HT1080 (cell line): ENCODE results near the gene SYTL1. TPM values are rescaled to one million over a fixed set of nuclear protein-coding genes. Genes with fewer than 3 reads are reported as not detected.

ENCODE experiments used
- DNase-seq: peaks from one replicate; pipeline ENCODE4 v3.0.0-alpha.2; 2015; ENCODE audit warnings: low read depth
- polyA plus RNA-seq, 2 experiments: library from polyadenylated mRNA; depleted of rRNA; stranded (reverse); fragments of >200 nt; gene quantifications; 2 replicates each; pipeline ENCODE4 v1.2.3, GENCODE V29; 2015
- total RNA-seq: library from RNA; depleted of rRNA; stranded (reverse); fragments of >200 nt; shearing (Covaris generic); gene quantifications from 2 replicates; pipeline ENCODE4 v1.2.3, GENCODE V29; 2014; rRNA removed

Gene SYTL1, protein sequence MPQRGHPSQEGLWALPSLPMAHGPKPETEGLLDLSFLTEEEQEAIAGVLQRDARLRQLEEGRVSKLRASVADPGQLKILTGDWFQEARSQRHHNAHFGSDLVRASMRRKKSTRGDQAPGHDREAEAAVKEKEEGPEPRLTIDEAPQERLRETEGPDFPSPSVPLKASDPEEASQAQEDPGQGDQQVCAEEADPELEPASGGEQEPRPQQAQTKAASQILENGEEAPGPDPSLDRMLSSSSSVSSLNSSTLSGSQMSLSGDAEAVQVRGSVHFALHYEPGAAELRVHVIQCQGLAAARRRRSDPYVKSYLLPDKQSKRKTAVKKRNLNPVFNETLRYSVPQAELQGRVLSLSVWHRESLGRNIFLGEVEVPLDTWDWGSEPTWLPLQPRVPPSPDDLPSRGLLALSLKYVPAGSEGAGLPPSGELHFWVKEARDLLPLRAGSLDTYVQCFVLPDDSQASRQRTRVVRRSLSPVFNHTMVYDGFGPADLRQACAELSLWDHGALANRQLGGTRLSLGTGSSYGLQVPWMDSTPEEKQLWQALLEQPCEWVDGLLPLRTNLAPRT
- total RNA-seq = 4.1 and 4.7 TPM in 2 replicates
- 4.4 and 5.3 TPM in 2 replicates for polyA plus RNA-seq (2015; cell fraction: cytosol; rRNA removed)
- polyA plus RNA-seq (2015; cell fraction: nucleus; rRNA removed) = 22.2 and 27.8 TPM in 2 replicates

DNA sequence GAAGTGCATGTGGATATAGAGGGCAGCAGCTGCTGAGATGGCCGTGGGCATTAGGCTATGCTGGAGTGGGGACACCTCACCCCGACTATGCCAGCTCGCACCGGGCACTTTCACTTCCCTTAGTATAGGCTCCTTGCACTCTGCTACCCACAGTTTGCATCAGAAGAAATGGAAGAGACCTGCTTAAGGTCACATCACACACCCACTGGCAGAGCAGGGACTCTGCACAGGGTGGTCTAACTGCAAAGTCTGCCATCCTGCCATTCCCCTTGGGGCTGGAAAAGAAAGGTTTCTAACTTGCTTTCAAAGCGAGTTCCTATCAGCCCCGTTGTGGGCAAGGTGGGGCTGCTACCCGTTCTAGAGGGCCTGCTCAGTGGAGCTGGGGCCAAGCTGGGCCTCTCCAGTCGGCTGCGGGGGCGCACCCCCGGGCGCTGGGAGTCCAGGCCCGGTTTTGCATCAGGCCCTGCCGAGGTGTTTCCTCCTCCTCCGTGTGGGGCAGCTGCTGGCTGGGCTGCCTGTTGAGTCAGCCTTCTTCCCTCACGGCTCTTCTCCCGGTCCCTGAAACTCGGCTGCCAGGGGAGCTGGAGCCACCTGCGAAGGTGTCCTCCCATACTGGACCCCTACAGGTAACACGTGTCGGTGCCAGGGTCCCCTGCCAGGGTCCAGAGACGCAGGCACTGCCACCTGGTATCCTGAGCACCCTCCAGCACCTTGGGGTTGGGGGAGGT, at the start of gene SYTL1:
TSS of gene SYTL1 (plus strand) at position 498 of the 728 bp plus-strand sequence. CDS start 3,313 bp downstream, outside the sequence.
- peak; percentile 81 for DNase-seq

DNA sequence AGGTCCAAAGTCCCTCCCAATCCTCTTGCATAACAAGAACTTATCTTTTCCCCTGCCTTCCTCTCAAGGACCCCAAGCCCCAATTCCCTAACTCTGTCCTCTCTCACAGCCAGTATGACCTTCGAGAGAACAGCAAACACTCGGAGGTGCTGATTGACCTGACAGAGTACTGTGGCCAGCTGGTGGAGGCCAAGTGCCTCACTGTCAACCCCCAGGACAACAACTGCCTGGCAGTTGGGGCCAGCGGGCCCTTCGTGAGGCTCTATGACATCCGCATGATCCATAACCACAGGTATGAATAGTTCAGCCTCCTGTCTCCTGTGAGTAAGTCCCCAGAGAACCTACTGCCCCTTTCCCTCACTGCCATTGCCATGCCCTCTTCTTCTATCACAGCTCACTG, 49.7 kb upstream of the SYTL1 start:
- DNase-seq = peak; percentile 68

DNA sequence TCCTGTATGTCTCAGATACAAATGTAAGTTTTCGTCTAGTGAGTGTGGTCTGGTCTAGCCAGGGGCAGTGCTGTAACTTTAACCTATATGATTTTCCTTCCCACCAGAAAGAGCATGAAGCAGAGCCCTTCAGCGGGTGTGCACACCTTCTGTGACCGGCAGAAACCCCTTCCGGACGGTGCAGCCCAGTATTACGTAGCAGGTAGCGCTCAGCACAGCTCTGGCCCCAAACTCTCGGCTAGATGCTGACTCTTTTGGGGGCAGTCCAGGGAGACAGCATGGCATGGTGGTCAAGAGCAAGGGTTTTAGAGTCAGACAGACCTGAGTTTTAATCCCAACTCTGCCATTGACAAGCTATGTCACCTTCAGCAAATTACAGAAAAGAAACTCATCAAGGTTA, 47.9 kb upstream of the SYTL1 start:
- no peak for DNase-seq

DNA sequence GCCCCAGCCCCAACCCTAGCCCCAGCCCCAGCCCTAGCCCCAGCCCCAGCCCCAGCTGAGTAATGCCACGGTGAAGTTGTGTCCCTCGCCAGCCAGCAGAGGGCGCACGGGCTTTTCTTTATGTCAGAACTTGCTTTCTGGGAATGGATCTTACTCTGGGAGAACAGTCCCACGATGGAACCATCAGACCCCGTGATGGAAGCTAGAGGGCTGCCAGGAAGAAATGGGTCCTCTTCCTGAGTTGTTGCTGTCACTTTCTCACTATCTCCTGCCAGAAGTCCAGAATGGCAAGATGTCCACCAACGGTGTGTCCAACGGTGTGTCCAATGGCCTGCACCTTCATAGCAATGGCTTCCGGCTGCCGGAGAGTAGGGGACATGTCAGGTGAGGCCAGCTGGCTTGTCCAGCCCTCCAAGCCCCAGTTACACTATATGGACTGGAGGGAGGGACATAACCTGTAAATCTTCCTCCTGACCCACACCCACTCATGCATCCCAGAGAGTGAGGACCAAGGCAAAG, 45.0 kb upstream of the SYTL1 start:
- no peak for DNase-seq

DNA sequence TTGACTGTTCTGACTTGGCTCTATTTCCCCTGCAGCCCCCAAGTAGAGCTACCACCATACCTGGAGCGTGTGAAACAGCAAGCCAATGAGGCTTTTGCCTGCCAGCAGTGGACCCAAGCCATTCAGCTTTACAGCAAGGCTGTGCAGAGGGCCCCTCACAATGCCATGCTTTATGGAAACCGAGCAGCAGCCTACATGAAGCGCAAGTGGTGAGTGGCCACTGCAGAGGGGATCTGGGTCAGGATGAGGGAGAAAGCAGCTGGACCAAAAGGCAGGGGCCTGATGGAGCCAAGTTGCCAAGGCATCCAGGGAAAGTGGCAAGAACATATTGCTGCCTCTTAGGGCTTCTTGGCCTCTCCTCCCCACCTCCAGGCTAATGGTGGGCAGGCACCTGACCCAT, 43.9 kb upstream of the SYTL1 start:
- DNase-seq = no peak

DNA sequence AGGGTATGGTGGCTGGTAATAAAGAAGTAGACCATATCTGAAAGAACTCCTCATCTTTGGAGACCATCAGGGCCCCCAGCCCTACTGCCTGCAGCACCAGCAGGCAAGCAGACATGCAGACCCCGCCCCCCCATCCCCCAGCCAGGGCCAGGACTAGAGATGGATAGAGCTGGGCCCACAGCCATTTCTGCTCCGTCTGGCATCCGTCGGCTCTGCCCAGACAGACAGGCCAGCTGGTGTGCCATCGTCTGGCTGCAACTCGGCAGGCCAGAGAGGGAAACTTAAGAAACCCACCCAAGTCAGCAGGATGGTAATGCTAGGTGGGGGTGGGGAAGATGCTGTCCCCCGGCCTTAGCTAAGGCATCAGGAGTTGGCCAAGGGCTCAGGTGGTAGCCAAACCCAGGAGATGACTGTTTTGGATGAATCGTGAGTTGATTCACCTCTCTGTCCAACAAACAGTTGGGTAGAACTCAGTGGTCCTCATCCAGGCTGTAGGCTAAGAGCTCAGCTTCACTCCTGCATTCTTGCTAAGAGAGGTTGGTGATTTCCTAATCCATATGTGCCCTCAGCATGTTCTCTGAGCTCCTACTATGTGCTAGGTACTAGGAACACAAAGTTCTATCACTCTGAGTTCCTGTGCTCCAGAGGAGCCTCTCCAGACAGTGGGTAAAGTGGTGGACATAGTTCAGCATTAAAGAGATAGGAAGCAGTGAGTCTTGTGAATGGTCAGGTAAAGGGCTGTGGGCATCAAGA, 43.0 kb upstream of the SYTL1 start:
- DNase-seq = no peak

DNA sequence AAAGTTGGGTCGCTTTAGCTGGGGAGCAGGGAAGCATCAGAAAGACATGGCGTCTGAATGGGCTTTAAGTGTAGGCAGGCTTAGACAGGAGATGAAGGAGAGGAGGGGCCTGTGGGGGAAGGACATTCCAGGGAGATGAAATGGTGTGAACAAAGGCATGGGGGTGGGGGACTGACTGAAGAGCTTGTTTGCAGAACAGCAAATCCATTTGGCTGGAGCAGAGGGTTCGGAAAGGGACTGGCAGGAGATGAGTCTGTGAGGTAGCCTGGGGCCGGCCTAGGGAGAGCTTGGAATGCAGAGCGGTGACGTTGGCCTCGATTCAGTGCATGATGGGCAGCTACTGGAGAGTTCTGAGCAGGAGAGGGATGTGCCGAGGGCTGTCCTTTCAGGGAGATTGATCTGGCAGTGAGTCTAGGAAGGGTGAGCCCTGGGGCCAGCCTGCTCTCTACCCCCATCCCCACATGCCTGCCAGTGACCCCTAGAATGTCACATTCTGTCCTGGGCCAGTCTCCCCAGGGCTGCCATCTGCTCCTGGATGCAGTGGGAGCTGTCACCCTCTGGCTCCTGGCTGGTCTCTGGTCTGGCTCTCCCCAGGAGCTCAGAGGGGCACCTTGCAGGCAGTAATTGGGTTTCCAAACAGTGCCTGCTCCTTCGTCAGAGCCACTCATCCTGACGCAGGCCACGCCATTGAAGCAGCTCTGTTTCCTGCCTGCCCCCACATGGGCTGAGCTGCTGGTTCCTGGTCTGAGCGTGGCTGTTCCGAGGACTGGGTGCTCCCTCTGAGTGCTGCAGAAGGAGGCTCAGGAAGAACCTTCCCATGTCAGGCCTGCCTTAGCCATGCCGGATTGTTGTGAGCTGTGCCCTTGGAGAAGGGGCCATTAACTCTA, 42.2 kb upstream of the SYTL1 start:
- peak; percentile 96 for DNase-seq

DNA sequence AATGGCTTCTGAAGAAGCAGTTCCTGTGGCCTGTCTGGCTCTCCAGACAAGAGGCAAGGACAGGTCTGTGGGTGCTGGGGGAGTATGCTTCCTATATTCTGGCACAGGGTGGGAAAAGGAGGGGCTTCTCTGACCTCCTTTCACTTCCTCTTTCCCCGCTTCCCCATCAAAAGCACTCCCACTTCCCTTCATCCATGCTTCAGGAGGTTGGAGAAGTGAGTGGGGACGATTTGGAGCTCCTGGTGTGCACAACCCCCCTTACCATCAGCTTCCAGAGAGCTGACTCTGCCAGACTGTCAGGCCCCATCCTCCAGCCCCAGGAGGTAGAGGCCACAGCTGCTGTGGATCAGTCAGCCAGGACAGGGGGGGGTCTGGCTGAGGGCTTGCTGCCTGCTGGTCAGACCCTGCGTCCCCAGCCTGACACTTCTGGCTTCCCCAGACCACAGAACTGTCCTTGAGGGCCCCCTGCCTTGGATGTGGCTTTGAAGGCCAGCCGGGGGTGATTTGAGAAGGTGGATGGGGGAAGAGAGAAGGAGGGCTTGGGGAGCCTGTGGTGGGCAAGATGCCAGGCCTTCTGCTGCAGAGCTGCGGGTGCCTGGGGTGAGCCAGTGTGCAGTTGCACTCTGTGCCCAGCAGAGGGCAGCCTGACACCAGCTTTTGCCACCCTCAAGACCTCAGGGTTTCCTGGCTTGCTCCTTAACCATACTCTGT, 41.3 kb upstream of the SYTL1 start:
- peak; percentile 91 for DNase-seq

DNA sequence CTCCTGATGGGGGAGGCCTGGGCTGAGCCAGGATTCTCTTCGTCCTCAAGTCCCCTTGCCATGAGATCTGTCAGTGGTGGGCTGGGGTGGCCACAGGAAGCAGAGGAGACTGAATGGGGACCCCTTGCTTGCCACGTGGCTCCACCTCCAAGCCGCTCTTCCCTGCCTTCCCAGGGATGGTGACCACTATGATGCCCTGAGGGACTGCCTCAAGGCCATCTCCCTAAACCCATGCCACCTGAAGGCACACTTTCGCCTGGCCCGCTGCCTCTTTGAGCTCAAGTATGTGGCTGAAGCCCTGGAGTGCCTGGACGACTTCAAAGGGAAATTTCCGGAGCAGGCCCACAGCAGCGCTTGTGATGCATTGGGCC, 40.8 kb upstream of the SYTL1 start:
- no peak for DNase-seq

DNA sequence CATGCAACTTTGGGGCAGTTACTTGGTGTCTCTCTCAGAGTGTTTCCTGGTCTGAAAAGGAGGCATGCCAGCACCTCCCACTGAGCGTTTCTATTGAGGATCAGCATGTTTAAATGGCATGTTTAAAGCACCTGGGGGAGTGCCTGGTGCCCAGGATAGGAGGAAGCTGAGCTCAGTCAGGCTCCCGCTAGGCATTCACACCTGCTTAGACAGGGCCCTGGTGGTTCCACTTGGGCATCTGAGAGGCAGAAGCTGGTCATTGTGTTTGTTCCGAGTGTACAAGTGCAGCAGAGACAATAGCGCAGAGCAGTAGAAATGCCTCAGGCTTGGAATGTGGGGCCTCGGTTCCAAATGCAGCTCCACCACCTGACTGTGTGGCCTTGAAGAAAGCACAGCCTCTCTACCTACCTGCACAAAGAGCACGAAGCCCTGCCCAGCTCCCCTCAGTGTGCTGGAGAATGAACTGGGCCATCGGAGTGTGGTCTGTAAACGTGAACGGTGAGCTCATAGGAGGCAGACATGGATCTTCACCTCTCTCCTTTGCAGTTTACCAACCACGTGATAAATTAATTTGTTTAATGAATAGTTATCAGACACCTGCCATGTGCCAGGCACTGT, 40.1 kb upstream of the SYTL1 start:
- no peak for DNase-seq

DNA sequence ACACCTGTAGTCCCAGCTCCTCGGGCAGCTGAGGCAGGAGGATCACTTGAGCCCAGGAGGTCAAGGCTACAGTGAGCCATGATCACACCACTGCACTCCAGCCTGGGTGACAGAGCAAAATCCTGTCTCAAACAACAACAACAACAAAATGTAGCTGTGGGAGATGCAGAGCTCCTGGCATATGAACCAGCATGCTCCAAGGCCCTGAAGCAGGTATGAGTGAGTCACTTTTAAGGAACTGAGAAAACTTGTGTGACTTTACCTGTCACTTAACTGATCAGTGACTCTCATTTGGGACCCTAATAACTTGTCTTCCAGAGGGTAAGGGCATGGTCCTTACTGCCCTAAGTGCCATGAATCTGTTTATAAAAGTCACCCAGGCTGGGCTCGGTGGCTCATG, 39.2 kb upstream of the SYTL1 start:
- DNase-seq = no peak

DNA sequence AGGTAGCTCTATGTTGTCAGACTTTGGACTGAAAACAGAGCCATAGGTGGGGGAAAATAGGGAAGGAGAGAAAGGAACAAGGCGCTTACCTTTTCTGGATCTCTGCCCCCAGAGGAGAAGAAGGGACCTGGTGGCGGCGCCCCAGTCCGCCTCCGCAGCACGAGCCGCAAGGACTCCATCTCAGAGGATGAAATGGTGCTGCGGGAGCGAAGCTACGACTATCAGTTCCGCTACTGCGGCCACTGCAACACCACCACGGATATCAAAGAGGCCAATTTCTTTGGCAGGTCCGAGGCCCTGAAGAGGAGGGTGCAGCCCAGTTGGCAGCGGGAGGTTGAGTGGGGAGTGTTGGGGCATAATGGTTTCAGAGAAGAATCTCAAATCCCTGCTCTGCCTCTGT, 38.3 kb upstream of the SYTL1 start:
- no peak for DNase-seq

DNA sequence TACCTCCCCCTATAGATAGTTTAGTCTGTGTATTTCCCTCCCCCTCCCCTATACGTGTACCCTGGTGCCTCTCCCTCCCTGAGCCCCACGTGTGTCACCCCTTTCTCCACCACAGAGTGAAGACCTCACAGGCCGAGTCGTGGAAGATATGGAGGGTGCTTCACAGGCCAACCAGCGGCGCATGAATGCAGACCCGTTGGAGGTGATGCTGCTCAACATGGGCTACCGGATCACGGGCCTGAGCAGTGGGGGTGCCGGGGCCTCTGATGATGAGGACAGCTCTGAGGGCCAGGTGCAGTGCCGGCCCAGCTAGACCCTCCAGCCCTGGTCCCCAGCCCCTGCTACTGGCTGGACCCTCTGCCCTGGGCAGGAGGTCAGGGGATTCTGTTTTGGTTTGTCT, 35.8 kb upstream of the SYTL1 start:
- DNase-seq = no peak

DNA sequence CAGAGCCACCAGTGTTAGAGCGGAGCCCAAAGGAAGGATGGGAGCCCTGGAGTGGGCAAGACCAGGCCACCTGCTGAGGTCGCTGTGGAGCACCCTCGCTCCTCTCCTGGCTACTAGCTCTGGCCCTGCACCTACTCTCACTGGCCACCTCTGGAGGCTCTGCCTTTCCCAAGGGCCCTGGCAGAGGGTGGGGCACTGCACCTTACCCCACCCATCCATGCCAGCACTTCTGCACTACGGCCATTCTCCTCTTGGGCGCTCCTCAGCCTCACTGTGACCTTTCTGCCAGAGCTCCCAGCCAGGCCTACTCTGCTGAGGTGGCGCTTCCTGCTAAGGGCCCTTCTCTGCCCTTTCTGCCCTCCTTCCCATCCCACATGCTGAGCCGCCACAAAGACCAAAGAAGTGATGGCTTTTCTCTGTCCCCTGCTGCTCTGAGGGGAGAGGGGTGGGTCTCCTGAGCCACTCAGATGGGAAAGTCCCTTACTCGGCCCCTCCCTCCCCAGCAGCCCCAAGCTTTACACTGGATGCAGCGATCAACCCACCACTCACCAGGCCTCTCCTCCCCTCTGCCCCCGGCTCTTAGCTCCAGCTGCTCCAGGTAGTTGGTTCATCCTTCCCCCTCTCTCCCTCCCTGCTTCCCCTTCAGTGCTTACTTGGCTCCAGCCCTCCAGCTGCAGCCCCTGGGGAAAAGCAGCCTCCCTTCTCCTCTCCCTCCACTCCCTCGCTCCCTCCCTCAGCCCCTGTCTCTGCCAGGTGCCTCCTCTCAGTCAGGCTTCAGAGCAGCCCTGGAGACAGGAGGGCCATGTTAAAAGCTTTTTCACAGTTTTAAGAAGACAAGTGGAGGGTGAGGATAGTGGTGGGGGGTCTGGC, 34.7 kb upstream of the SYTL1 start:
- no peak for DNase-seq

DNA sequence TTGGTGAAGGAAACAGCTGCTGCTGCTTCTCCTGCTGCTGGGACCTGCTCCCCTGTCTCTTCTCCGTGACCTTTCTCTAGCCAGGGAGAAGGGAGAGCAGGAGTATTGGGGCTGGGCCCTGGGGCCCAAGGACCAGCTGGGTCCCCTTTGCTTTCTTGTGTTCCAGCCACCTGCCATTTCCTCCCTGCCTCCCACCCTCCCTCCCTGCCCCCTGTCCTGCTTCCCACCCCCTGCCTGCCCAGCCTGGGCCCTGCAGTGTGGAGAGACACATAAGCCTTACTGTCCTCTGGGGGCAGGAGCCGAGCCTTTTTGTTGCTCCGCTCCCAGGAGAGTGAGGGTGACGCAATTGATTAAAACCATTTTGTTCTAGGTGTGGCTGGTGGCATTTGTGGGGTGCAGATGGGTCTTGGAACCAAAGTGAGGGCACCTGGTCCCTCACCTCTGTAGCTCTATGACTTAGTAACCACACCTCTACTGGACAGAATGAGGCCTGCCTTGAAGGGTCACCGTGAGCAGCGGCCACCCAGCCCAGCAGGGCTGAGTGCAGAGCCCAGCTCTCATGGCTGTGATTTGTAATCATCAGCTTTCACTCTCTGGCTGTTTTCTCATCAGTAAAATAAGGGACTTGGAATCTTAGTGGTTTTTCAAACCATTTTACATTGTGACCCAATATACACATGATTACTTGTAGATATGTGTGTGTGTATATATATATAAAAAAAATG, 33.8 kb upstream of the SYTL1 start:
- DNase-seq = no peak

DNA sequence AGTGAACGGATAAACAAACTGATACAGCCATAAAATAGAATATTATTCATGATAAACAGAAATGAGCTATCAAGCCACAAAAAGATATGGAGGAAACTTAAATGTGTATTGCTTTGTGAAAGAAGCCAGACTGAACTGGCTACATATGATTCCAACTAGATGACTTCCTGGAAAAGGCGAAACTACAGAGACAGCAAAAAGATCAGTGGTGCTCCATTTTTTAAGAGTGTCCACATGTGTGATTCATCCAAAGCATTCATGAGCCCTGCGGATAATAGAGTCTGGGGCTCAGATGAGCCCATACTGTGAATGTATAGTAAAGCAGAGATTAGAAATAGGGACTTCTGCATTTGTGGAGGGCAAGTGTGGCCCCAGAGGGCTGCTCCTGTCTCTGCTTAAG, 27.7 kb upstream of the SYTL1 start:
- no peak for DNase-seq

DNA sequence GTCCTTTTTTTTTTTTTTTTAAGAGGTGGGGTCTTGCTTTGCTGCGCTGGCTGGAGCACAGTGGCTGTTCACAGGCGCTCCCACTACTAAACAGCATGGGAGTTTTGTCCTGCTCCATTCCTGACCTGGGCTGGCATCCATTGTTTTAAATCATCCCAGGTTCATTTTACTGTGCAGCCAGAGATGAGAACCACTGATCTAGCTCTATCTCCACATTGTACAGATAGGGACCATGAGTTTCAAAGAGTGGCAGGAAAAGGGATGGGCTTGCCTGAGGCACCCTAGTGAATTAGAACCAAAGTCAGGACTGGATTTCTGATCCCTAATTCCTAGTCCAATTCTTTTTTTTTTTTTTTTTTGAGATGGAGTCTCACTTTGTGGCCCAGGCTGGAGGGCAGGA, 27.1 kb upstream of the SYTL1 start:
- DNase-seq = no peak

DNA sequence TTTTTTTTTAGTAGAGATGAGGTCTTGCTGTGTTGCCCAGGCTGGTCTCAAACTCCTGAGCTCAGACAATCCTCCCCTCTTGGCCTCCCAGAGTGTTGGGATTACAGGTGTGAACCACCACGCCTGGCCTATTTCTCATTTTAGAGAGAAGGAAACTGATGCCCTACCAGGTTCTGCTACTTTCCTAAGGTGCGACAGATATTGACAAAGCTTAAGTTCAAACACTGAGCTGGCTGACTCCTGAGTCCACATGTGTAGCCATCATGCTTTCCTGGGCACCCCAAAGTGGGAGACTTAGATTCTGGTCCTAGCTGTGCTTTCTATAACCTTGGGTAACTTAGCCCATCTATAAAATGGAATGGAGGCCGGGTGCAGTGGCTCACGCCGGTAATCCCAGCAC, 25.0 kb upstream of the SYTL1 start:
- DNase-seq = no peak
